Sigmoid colon (tissue), 7 donors: ENCODE measurements around the gene PSEN1. TPM values are rescaled to one million over a fixed set of nuclear protein-coding genes. Genes with fewer than 3 reads are reported as not detected.

ENCODE experiments used
- DNase-seq: peaks from one replicate; pipeline ENCODE4 v3.0.0-alpha.2; 2019
- H3K27ac ChIP-seq, 4 donors: fragments of 200-600 bp; sonication (generic); one replicate each; pipeline ENCODE4 v1.5.1; 2016 to 2019; ENCODE audit warnings: mild to moderate bottlenecking in 1 of 4
- H3K27me3 ChIP-seq, 3 donors: fragments of 200-600 bp; sonication (generic); one replicate each; pipeline ENCODE4 v1.5.1; 2019; ENCODE audit warnings: mild to moderate bottlenecking in 1 of 3
- H3K36me3 ChIP-seq, 4 donors: fragments of 200-600 bp; sonication (generic); one replicate each; pipeline ENCODE4 v1.5.1; 2016 to 2019
- H3K4me1 ChIP-seq, 4 donors: fragments of 200-600 bp; sonication (generic); one replicate each; pipeline ENCODE4 v1.5.1; 2017 to 2019
- H3K4me3 ChIP-seq, 4 donors: fragments of 200-600 bp; sonication (generic); one replicate each; pipeline ENCODE4 v1.5.1; 2017 to 2019; ENCODE audit warnings: mild to moderate bottlenecking in 2 of 4, moderate library complexity in 1 of 4
- H3K9me3 ChIP-seq, 4 donors: fragments of 200-600 bp in 3 of 4; sonication (generic) in 3 of 4; one replicate each; pipeline versions ENCODE4 v1.5.1 to v1.6.1; 2013 to 2019
- CTCF ChIP-seq, 4 experiments: fragments of 450-650 bp in 3 of 4; fragments of 200-600 bp in 1 of 4; IDR thresholded peaks; one replicate each; pipeline ENCODE4 v1.5.1; 2016 to 2019; ENCODE audit warnings: antibody characterized with exemption in 4 of 4, mild to moderate bottlenecking in 3 of 4, moderate library complexity in 2 of 4
- EP300 ChIP-seq, 4 donors: sonication (generic); formaldehyde crosslinking; IDR thresholded peaks; one replicate each; pipeline ENCODE4 v1.6.1; 2017; ENCODE audit warnings: antibody characterized with exemption in 4 of 4
- POLR2A ChIP-seq, 2 donors: fragments of 450-650 bp; IDR thresholded peaks; one replicate each; pipeline ENCODE4 v1.6.1; 2016; ENCODE audit warnings: antibody characterized with exemption in 2 of 2, mild to moderate bottlenecking in 2 of 2, moderate library complexity in 2 of 2
- POLR2AphosphoS5 ChIP-seq, 4 donors: sonication (generic); formaldehyde crosslinking; IDR thresholded peaks; one replicate each; pipeline ENCODE4 v1.6.1; 2017; ENCODE audit warnings: antibody characterized with exemption in 4 of 4
- WGBS, 2 donors: extraction: QIAGEN DNeasy Blood & Tissue Kit; methylation state at CpG; one replicate each; pipeline ENCODE4 v1.1.7; 2013; 5-methylcytosine and 5-hydroxymethylcytosine counted together
- intact Hi-C: fragments of 100-400 bp; cut with DNase I; formaldehyde crosslinking; loops from one replicate; pipeline ENCODE4 v1.15.1; 2023
- polyA plus RNA-seq, 3 donors: library from polyadenylated mRNA; stranded (reverse); fragments of 200-250 nt; gene quantifications; one replicate each; pipeline ENCODE4 v1.2.3, GENCODE V29; 2013
- total RNA-seq, 4 donors: library from RNA; depleted of rRNA; stranded (reverse); fragments of >200 nt; gene quantifications; one replicate each; pipeline ENCODE4 v1.1.0, GENCODE V29; 2016
- donor health status: healthy with polysubstance abuse.
- donor health status: Bipolar disorder and iron deficiency.
- donor health status: healthy.

PSEN1 gene
- total and polyA plus RNA-seq, 7 donors = 11.4 to 53.5 (median 46.0) TPM

DNA sequence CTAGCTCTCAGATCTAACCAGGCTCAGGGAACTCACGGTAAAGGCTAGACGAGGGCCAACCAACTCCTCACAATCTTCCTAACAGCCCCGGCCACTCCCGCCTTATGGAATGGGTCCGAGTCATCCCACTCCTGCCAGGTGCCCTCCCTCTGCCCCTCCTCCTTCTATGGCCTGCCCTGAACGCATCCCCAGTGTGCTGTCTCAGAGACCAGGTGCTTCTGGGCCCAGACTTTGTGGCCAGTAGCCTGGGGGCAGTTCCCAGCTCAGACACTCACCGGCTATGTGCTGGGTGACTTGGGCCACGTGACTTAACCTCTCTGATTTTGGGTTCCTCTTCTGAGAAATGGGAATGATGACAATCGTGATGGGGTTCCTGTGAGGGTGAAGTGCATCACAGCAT is 123.5 kb downstream of the PSEN1 start:
- Histone ChIP-seq H3K27ac (no peak overlapping the region), H3K27me3 (no peaks in the 10 kb centered on the region), H3K4me3 (no peak overlapping the region), H3K36me3 (peaks cover 0 to 44% (median 0%) of the 10 kb centered on the region in 4 donors), H3K9me3 (no peaks in the 10 kb centered on the region), H3K4me1 (no peaks in the 10 kb centered on the region)
- 71 to 87% methylated on average over 9 of the region's 9 CpGs for WGBS, 2 donors
- TF ChIP-seq POLR2A (IDR thresholded peaks at IDR 0.05) (no peak), POLR2AphosphoS5 (IDR thresholded peaks at IDR 0.05) (no peak), CTCF (IDR thresholded peaks at IDR 0.05) (no peak), EP300 (IDR thresholded peaks at IDR 0.05) (no peak)
- intact Hi-C loops = no loop called here
- DNase-seq = no peak

DNA sequence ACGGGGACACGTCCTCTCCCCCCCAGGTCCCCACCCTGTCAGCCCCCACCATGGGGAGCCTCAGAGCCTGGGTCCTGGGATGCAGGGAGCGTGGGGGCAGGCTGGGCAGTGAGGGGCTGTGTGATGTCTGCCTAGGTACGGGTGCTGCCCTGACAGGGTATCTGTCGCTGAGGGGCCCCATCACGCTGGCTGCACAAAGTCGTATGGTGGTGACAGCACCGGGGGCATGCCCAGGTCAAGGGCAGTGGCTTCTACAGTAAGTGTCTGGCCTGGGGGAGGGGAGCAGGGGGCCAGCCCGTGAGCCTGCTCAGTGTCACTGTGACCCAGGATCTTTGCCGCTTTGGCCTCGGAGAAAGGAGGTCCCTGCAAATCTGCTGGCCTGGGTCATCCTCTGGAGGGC is 124.3 kb downstream of the PSEN1 start:
- H3K27me3 ChIP-seq = no peaks in the 10 kb centered on the region
- peaks cover 0 to 41% (median 0%) of the 10 kb centered on the region in 4 donors for H3K36me3 ChIP-seq
- H3K27ac ChIP-seq = no peak overlapping the region
- H3K9me3 ChIP-seq = no peaks in the 10 kb centered on the region
- TF ChIP-seq CTCF (IDR thresholded peaks at IDR 0.05) (no peak), EP300 (IDR thresholded peaks at IDR 0.05) (no peak), POLR2AphosphoS5 (IDR thresholded peaks at IDR 0.05) (no peak), POLR2A (IDR thresholded peaks at IDR 0.05) (no peak)
- no peak for DNase-seq
- 80 to 85% methylated on average over 11 of the region's 11 CpGs for WGBS, 2 donors
- intact Hi-C loops = no loop called here
- no peak overlapping the region for H3K4me3 ChIP-seq
- H3K4me1 ChIP-seq = no peaks in the 10 kb centered on the region

- intact Hi-C loops = no loop called here
- H3K27me3 ChIP-seq = no peaks in the 10 kb centered on the region
- 76 to 83% methylated on average over 6 of the region's 6 CpGs for WGBS, 2 donors
- H3K27ac ChIP-seq = no peak overlapping the region
- H3K4me1 ChIP-seq = no peaks in the 10 kb centered on the region
- H3K36me3 ChIP-seq = peaks cover 0 to 41% (median 0%) of the 10 kb centered on the region in 4 donors
- DNase-seq = no peak
- H3K9me3 ChIP-seq = no peaks in the 10 kb centered on the region
- TF ChIP-seq EP300 (IDR thresholded peaks at IDR 0.05) = no peak
- no peak for TF ChIP-seq POLR2A (IDR thresholded peaks at IDR 0.05)
- TF ChIP-seq POLR2AphosphoS5 (IDR thresholded peaks at IDR 0.05) = no peak
- no peak for TF ChIP-seq CTCF (IDR thresholded peaks at IDR 0.05)
- no peak overlapping the region for H3K4me3 ChIP-seq
These were observed 124.8 kb downstream of the PSEN1 start for GRCh38 chr14:73261075-73261474.

- no peak overlapping the region for H3K27ac ChIP-seq
- no peak for DNase-seq
- intact Hi-C loops = no loop called here
- H3K36me3 ChIP-seq = peaks cover 0 to 48% (median 0%) of the 10 kb centered on the region in 4 donors
- no peaks in the 10 kb centered on the region for H3K9me3 ChIP-seq
- TF ChIP-seq POLR2AphosphoS5 (IDR thresholded peaks at IDR 0.05) (no peak), CTCF (IDR thresholded peaks at IDR 0.05) (no peak), EP300 (IDR thresholded peaks at IDR 0.05) (no peak), POLR2A (IDR thresholded peaks at IDR 0.05) (no peak)
- no peaks in the 10 kb centered on the region for H3K4me1 ChIP-seq
- H3K27me3 ChIP-seq = no peaks in the 10 kb centered on the region
- 84 to 92% methylated on average over 15 of the region's 15 CpGs for WGBS, 2 donors
- H3K4me3 ChIP-seq = no peak overlapping the region
These were observed 125.5 kb downstream of the PSEN1 start for GRCh38 chr14:73261520-73262426.
